Measurements from ENCODE around the gene NRP1.

Gene NRP1

DNA sequence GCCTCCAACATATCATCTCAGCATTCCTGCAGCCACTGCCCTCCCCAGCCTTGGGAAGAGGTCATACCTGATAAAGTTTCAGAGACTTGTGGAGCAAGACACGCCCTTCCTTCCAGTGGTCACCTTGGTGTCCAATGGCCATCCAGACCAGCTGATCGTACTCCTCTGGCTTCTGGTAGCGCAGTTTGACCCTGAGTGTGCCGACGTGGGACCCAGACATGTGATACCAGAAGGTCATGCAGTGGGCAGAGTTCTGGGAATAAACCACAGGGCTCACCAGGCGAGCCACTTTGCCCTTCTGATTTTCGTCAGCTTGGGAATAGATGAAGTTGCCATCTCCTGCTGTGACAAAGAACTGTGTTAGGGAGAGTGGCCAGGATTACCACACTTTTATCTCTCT, 148.3 kb downstream of the NRP1 start:
- no peak for DNase-seq (ENCODE audit: low read depth)

- DNase-seq (ENCODE audit: low read depth) = peak; percentile 48
Observed at GRCh38 chr10:33183655-33184054, 150.8 kb downstream of the NRP1 start.

DNA sequence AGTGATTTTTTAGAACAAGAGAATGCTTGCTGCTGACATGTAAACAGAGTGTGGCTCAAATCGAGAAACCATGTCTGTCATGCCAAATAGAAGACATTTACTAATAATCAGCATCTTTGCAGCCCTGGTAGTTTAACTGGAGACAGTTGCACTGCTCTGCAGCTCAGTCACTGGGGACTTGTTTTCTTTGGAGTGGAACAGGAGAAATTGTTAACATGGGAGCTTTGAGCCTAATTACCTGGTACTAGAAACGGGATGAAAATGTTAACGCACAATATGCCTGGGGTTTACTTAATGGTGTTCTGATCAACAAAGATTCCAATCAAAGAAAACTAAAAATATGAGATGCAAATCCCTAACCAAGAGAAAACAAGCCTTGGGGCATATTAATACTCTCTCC, 153.5 kb downstream of the NRP1 start:
- no peak for DNase-seq (ENCODE audit: low read depth)

- DNase-seq (ENCODE audit: low read depth) = no peak
Observed at GRCh38 chr10:33180390-33180789, 154.1 kb downstream of the NRP1 start.

- no peak for DNase-seq (ENCODE audit: low read depth)
Observed at GRCh38 chr10:33179067-33179466, 155.4 kb downstream of the NRP1 start.

DNA sequence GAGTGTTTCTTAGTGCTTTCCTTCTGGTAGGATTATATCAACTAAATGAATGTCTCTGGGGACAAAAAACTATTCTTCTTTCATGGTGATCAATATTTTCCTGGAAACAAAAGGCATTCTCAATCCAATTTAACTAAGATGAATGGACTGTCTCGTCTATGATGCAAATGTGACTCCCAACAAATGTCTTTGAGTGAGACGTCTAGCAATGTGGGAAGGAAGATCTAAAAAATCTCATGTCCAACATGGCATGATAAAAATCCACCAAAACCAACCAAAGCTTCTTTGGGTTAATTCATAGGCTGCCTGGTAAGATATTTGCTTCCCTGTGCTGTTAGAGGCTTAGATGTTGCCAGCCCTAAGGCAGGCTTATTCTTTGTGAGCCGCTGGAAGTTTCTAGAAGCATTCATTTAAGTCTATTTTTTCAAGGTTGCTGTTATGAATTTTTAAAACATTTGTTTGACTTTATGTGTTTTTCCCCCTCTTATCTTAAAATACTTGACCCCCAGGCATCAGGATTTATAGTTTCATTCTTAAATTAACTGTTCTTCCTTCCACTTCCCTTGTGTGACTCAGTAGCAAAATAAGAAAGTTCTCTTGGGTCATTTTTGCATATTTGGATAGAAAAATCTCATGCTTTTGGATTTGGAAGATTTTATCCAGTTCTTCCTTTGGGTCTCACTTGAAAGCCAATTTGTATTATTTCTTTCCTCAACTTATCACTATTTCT, 156.3 kb downstream of the NRP1 start:
- DNase-seq (ENCODE audit: low read depth) = no peak

GRCh38 chr10:33176688-33177087, 157.8 kb downstream of the NRP1 start:
- no peak for DNase-seq (ENCODE audit: low read depth)

- DNase-seq (ENCODE audit: low read depth) = no peak
Observed at GRCh38 chr10:33174674-33175434, 159.6 kb downstream of the NRP1 start.

DNA sequence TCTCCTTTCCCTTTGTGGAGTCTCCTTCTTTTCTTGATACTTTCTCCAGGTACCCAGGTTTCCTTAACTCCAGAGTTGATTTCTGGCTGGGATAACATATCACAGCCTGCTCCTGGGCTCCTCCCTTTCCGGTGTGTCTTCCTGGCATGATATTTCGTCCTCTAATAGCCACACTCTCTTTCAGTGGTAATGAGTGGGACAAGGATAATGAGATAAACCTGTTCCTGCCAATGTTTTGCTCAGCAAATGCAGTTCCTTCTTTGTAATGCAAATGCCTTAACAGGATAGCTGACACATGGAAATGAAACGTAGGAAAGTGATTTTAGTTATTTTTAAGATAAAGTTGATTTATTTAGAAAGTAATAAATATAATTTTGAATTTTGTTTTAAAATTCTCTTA, 168.6 kb downstream of the NRP1 start:
- DNase-seq (ENCODE audit: low read depth) = no peak

GRCh38 chr10:33164060-33164709, 170.3 kb downstream of the NRP1 start:
- DNase-seq (ENCODE audit: low read depth) = no peak

DNA sequence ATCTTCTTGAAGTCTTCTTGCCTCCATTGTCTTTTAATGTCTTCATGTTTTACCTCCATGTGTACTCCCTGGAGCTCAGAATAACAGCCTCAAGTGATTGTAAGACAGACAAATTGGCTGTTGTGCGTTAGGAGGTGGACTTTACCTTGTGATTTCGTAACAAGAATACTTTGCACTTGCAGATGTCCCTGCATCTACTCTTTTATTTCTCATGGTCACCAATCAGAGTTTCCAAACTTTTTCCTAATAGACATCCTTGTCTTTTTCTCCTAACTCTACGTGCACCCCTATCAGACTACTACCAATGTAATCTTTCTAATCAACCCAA, 172.3 kb downstream of the NRP1 start:
- no peak for DNase-seq (ENCODE audit: low read depth)

- no peak for DNase-seq (ENCODE audit: low read depth)
Observed at GRCh38 chr10:33161550-33162247, 172.8 kb downstream of the NRP1 start.

GRCh38 chr10:33160151-33160550, 174.3 kb downstream of the NRP1 start:
- no peak for DNase-seq (ENCODE audit: low read depth)

GRCh38 chr10:33157103-33157502, 177.4 kb downstream of the NRP1 start:
- DNase-seq (ENCODE audit: low read depth) = no peak

GRCh38 chr10:33155720-33156638, 178.5 kb downstream of the NRP1 start:
- peak; percentile 54 for DNase-seq (ENCODE audit: low read depth)

DNA sequence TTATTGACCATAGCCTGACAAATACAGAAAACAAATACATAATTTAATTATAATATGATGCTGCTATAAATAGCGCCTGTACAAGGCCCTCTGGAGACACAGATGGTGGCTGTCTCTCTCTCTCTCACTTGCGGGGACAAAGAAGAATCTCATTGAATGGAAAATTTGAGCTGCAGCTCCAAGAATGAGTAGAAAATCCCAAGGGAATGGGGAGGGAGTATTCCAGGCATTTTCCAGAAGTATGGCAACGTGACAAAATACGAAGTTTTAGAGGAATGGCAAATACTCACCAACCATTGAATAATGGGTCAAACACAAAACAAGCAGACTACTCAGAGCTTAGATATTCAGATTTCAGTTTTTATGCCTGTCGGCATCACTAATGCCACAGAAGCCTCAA, 179.9 kb downstream of the NRP1 start:
- peak; percentile 53 for DNase-seq (ENCODE audit: low read depth)

GRCh38 chr10:33153968-33154327, 180.5 kb downstream of the NRP1 start:
- DNase-seq (ENCODE audit: low read depth) = no peak

DNA sequence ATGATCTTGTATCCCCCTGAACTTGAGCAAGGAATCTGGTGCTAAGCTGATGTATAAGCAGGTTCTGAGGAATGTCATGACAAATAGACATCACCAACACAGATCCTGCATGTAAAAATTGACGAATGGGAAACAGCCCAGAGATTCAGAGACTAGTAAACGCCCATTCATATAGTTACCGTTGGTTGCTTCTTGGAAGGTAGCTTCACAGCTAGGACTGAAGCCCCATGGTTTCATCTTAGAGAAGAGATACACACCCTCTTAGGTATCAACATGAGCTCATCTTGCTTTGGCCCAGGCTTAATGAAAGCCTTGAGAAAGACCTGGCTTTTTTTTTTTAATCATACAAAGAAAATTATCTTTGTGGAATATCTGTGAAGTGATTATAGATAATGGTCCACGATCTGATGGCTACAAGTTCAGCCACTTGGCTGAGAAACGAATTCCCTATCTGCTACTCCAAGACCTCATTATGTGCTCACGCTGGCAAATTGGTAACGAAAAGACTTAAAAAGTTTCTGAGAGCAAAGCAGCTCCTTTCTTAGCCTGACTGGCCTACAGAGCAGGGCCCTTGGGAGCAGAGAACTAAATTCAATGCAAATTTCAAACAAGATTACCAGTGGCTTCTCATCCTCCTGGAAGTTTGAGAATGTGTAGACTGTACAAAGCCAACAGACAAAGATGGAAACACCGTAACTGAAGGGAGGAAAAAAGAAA, 181.1 kb downstream of the NRP1 start:
- no peak for DNase-seq (ENCODE audit: low read depth)

DNA sequence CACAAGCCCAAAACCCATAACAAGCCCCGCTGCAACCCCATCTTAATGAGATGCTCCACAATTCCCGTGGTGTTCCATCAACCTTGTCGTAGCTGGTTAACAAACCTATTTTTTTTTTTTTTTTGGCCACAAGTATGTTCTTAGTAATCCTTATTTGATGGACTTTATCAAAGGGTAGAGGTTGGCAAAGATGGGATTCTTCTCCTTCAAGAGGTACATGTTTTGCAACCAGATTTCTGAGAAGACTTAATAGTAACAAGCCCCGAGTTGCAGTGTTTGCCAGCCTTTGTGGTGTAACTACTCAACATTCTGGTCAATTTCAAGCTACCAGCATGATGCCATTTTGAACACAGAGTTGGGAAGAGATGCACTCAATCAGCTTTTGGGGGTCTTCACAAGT, 181.7 kb downstream of the NRP1 start:
- no peak for DNase-seq (ENCODE audit: low read depth)

- DNase-seq (ENCODE audit: low read depth) = no peak
Observed at GRCh38 chr10:33152146-33152545, 182.3 kb downstream of the NRP1 start.

GRCh38 chr10:33151344-33151864, 183.1 kb downstream of the NRP1 start:
- no peak for DNase-seq (ENCODE audit: low read depth)

All from GM04504 (cell line).